GM21529 (cell line): Measurements from ENCODE around the gene TMCC3.
"Not testable (repeated sequence)": the region's sequence is repeated elsewhere in the genome, so short reads cannot be mapped to it uniquely, and the experiment has no call there.

Experiments
- ATAC-seq: cut with Tn5 transposase; IDR thresholded peaks from one replicate; pipeline ENCODE4 v1.9.1; 2021; ENCODE audit not compliant: unreplicated experiment

TMCC3 gene

DNA sequence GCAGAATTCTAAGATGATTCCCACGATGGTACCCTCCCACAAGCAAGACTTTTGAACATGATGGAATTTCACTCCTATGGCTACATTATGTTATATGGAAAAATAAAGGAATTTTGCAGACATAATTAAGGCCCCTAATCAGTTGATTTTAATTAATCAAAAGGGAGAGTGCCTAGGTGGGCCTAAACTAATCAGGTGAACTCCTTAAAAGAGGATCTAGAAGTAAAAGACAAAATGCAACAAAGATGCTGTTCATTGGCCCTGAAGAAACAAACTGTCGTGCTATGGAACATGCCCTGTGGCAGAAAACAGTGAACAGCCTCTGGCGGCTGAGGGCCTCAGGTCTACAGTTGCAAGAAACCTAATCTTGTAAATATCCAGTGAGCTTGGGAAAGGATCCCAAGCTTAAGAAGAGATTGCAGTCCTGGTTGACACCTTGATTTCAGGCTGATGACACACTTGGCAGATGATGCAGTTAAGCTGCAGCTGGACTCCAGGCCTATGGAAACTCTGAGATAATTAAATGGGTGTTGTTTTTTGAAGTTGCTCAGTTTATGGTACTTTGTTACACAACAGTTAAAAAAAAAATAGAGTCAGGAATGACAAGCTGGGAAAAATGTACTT is 13.8 kb downstream of the TMCC3 start:
- no peak for ATAC-seq

DNA sequence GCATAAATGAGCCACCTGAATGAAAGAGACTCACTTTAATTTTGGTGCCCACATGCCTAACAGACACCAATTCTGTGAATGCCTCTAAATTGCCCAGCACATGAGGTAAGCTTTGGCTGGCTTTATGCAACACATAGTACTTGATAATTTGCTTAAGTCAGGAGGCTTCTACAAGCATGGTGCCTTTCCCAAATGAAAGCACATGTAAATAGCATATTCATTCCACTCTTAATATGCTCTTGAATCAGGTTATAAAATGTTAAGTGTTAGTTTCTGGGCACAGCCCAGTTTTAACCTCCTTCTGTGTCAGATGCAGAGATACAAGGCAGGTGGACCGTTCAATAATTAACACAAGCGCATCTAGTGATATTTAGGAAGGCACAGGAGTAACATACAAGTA is 15.6 kb downstream of the TMCC3 start:
- no peak for ATAC-seq

DNA sequence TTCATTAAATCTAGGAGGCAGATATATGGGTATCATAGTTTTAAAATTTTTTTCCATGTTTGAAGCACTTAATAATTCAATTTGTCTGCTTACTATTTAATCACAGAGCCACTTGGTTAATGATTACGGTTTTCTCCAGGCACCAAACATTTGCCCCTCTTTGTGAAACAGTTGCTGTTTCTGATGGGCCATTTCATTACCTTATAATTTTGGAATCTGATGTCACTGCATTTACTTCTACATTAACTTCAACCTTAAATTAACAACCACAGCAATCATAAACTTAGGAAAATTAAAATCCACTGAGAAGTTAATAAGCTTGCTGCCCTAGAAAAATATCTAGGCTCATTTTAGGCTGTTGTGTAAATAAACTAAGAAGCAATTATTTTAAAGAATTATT is 17.0 kb downstream of the TMCC3 start:
- ATAC-seq = no peak

DNA sequence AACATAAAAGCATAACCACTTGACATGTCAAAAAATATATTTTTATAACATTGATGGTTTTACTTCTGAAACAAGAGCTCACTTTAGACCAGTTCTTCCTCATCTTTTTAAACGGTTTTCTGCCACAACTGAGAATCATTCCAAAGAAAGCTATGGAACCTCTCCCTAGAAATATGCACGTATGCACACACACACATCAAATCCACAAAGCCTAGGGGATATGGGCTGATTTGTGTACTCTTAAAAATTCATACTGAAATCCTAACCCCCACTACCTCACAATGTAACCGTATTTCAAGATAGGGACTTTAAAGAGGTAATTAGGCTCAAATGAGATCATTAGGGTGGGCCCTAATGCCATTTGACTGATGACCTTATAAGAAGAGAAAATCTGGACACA is 19.3 kb downstream of the TMCC3 start:
- no peak for ATAC-seq

DNA sequence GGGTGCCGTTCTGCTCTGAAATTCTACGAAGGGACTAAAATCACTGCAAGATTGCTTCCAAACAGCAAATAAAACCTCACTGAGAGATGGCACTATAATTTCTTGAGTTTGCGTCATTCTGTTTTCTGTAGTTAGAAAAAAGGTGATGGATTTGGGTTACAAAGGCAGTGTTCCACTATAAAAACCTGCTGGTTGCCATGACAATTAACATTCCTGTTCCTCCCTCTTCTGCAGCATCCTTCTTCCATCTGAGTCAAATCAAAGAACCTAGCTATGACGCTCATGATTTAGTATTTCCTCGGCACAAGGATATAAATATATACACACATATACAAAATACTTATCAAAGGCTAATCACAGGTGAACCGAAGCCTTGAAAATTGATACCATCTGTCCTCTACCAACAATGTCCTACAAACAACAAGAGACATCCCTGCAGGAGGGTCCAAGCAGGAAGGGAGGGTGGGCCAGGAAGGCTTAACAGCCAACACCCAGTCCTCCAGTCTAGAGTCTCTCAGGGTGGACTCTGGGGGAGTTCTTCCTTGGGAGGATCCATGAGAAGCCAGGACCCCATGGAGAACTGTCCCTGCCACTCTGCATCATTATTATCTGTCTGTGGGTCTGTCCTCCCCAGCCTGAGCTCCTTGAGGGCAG is 21.4 kb downstream of the TMCC3 start:
- ATAC-seq = no peak

DNA sequence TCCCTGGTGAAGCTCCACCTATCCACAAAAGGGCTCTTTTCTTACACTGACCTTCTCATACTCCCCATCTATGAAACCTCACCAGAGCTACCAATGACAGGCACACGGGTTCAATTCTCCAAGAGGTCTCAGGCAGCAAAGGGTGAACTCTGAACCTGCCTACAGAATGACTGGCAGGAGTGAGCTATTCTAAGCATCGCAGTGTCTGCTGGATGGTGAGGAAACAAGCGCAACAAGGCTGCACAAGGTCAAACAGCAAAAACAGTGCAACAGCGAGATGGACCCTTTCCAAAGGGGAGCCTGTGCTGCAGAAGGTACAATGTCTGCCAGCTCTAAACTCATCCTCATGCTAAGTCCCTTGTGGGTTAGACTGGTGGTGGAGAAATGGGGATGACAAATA is 22.0 kb downstream of the TMCC3 start:
- no peak for ATAC-seq

DNA sequence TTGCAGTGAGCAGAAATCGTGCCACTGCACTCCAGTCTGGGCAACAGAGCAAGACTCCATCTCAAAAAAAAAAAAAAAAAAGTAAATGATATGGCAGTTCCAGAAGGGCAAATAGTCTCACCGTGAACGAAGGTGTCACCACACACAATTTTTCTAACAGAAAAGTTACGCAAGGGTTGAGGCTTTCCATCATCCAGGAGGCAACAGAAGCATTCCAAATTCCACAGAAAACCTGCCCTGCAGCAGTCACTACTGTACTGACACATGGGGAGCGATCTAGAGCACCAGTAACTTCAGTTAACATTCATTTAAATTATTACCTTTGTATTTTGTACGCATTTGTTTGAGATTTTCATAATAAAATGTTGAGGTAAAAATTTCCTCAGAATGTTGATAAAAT is 24.8 kb downstream of the TMCC3 start:
- no peak for ATAC-seq

DNA sequence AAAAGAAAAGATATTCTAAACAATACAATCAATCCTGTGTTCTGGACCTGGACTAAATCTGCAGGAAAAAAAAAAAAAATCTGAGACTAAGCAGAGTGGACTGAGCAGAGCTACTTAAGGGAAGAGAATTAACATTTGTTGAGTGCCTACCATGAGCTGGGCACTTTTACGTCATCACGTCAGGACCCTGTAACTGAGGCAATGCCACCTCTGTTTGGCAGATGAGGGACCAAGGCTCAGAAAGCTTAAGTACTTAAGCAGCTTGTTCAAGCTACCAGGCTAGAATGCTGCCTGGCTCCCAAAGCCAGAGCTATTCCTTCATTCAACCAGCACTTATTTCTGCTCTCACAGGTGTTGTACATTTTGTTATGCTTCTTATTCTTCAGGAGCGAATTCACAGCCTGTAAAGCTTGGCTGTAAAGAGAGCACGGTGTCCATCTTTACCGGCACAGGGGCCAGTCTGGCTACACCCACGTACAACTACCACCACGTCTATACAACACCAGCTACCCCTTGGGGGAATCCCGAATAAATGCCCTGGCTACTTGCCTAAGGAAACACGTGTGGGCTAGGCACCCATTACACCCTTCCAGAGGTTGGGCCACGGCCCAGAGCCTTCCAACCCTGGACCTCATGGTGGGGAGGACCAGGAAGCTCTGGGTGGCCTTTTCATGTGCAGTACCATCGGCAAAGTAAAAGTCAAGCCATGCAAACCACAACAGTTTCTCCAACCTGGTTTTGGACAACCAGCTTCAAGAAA is 27.0 kb downstream of the TMCC3 start:
- ATAC-seq = no peak

DNA sequence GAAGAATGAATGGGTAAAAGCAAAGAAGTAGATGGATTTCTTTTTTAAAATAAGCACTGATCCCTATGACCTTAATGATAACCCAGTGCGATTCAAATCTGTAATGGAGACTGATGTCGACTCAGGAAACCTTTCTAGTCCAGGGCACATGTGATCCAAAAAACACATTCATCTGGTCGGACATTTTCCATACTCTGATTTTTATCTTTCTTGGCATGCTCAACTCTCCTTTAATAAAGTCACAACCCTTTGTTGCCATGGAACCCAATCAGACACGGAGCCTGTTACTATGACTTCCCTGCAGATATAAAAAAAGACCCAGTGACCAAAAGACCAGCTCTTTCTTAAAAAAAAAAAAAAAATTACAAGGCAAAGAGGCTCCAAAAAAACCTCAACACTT is 27.9 kb downstream of the TMCC3 start:
- no peak for ATAC-seq

DNA sequence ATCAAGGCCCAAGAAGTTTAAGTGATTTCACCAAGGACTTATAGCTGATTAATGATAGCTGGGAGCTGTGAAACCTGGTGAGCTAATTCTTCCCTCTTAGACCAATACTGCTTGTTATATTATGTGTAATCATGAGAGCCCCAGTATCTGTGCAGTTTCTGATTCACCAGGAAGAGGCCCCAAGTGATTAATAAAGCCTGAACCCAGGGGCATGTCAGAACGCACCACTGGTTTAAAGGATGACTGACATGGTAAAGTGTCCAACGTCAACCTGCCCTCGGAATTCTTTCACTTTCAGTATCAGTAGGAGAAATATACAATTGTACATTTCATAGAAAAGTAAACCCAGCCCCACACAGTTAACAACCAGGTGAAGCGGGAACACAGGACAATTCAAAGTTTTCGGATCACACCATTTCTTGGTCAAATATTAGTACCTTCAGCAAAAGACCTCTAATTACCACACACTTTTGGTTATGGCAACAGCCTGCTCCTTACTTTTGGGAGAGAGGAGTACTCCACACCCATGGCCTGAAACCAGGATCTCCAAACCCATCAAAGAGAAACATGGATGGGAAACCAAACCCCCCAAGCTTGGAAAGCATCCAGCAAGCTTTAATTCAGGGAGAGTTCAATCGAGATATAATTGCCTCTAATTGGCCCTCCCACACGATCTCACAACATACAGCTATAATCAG is 28.5 kb downstream of the TMCC3 start:
- ATAC-seq = peak; percentile 96

DNA sequence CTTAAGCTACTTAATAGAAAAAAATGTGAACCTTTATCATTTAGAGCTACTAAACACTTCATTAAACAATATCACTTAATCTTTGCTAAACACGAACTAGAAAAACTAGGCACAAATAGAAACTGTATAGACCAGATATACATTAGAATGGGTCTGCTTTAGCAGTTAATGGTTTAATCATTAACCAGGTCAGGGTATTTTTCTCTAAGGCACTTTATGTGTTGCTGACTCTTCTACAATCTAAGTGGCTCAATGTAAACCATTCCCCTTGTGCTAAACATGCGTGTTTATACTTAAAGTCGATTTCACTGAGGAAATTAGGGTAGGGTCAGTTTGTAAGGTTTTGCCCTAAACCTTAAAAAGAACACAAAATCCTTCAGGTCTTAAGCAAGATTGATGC is 29.7 kb downstream of the TMCC3 start:
- ATAC-seq = no peak

DNA sequence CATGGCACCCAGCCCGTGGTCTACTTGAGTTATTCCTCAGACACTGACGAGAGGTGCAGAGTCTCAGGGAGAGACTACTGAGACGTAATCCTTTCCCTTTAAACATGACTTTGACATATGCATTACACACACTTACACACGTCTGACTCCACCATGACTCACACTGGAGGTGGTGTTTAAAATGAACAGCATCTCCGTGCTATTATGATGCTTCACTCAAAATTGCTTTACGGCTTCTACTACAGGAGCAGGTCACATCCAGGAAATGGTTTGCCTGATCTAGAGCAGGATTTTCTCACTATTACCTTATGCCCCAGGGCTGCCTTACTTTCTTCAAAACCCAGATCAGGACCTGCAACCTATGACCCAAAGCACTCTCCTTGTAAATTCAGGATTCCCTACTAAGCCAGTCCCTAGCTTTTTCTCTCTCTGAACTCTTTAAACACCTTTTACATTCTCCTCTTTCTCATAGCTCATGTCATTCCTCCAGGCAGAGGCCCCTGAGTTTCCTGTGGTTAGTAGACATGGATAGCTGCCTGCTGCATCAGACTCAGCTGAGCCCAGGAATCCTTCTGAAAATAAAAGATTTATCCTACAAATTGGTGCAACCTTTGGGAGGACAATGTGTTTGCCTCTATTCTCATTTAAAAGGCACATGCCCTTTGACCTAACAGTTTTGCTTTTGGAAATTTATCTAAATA is 31.2 kb downstream of the TMCC3 start:
- ATAC-seq = no peak

DNA sequence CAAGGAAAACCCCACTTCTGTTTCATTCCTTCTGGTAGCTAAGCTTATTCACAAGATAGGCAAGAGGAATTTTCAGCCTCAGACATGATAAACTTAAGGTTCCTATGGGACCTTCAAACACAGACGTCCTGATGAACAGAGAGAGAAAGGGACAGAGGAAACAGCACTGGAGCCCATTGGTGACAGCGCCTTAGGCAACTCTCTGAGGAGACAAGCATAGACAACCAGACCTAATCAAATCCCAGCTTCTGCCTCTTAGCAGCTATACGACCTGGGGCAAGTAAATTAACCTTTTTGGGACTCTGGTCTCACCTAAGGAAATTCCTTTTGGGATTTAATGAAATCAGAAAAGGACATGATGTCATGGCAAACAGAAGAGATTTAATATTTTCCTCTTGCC is 33.3 kb downstream of the TMCC3 start:
- no peak for ATAC-seq

DNA sequence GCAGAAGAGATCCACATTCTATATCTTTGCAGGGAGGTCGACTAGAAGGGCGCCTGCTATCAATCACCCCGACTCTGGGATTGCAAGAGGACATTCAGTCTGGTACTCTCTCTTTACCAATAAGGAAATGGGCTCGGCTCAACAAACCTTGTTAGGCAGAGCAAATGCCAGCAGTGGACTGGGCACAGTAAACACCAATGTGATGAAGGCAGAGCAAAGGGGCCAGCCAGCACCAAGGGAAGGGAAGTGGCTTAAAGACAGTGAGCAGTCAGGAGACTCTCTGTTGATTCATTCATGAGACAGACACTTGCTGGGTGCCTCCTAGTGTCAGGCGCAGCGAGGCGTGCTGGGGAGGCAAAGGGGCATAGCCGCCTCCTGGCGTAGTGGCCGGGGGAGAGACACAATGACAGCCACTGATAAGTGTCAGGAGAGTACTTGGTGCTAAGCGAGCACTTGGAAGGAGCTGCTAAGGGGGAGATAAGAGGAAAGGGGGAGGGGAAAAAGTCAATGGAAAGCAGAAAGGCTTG is 34.1 kb downstream of the TMCC3 start:
- no peak for ATAC-seq

DNA sequence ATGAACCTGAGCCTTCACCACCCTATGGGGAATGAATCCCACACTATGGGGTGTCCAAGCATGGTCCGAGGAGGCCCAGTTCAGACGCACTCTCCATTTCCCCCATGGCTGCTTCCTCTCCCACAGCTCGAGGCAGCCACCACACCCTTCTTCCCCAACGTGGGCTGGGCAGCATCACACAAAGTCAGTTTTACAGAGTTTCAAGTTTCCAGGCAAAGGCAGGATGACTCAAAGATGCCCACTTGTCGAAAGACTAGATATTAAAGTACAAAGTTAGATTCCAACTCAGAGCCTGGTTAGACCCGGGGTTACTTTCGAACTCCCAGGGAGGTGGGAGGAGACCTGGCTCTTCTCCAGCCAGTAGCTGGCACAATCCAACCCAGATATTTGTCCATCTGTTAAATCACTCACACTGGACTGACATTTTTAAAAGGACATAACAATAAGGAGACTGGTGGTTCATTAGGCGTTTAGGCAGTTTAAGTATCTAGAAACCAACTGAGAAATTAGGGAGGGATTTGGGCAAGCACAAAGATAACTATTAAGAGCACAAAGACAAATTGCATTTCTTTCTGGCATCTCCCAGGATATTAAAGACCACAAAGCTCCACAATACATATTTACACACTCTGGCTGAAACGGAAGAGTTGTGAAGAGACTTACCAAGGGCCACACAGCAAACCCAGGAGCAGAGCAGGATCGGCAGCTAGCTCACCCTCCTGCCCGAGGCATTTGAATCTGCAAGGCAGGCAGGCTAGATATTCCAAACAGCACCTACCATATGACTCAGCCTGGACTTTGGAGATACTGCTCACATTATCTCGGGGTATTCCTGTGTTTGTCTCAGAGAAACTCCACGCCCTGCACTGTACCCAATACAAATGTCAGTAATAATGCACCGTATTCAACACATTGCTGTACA is 34.8 kb downstream of the TMCC3 start:
- ATAC-seq = no peak

DNA sequence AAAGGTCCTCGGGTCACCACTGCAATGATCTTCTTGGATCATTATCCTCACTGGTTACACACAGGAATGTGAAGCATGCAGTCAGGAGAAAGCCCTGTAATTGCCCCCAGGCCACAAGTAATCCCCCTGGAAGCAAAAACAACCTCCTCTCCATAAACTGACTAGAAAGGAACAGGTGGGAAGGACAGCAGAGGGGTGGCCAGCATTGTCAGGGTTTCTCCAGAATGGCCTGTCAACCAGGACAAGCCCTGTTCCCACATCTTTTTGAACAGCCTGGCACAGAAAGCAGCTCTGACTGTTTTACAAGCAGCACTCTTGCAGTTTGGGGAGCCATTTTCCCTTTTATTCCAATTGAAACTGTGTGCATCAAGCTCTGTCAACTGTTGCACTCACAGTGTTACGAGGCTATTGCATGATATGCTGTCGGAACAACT is 36.1 kb downstream of the TMCC3 start:
- ATAC-seq = no peak

DNA sequence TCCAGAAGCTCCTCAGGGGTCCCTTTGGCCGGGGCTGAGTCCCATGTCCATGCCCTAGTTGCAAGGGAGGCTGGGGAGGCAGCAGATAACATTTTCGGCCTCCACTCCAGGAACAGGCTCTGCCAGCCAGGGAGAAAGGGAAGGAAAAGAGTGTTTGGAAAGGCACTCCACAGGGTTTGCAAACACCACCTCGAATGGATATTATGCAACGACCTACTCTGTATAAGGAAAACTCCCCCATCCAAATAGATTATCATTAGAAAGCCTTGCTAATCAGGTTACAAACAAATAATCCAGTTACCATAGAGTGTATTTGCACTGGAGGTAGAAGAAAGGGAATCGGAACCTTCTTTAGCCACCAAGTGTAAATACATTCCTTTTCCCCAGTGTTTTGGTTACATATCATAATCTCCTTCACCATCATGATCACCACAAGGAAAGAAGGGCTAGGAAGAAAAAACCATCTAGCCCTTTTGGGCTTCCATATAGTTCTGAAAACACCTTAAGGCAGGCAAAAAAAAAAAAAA is 40.4 kb downstream of the TMCC3 start:
- ATAC-seq = no peak

DNA sequence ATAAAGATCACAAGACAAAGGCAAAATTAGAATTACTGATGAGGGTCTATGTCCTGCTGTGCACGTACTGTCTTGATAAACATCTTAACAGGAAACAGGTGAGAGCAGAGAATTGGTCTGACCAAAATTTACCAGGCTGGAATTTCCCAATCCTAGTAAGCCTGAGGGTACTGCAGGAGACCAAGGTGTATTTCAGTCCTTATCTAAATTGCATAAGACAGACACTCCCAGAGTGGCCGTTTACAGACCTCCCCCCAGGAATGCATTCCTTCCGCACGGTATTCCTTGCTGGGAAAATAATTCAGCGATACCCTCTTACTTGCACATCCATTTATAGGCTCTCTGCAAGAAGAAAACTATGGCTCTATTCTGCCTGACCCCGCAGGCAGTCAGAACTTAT is 43.5 kb downstream of the TMCC3 start:
- ATAC-seq = not testable (repeated sequence)

DNA sequence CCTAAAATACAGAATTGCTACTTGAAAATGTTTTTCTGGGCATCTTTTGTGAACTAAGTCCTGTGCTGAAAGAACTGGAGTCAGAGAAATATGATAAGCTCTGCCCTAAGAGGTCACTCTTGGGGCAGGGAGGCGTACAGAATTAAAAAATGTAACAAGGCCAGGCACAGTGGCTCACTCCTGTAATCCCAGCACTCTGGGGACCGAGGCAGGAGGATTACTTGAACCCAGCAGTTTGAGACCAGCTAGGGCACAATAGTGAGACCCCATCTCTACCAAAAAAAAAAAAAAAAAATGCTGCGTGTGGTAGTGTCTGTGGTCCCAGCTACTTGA is 46.0 kb downstream of the TMCC3 start:
- no peak for ATAC-seq
